ENCODE results near the gene TMEM248.

DNA sequence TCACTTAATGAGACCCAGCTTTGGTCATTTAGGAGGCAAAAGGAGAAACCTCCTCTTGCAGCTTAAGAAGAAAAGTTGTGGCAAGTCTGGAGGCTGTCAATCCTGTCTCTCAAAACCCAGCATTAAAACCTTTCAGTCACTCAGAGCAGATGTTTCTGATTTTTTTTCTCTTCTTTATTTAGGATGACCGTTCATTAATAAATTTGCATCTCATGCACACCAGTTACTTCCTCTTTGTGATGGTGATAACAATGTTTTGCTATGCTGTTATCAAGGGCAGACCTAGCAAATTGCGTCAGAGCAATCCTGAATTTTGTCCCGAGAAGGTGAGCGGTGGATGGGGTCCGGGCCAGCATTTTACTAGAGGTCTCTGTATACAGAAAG, 32.0 kb downstream of the TMEM248 start:
- TF ChIP-seq ZFP3 (CRISPR knock-in tag; IDR thresholded peaks at IDR 0.05): no peak
- TF ChIP-seq PATZ1 (CRISPR knock-in tag; IDR thresholded peaks at IDR 0.05; ENCODE audit: borderline replicate concordance): no peak
- no peak for TF ChIP-seq ZFP30 (CRISPR knock-in tag; IDR thresholded peaks at IDR 0.05)
- TF ChIP-seq ISL1 (CRISPR knock-in tag; IDR thresholded peaks at IDR 0.05): no peak
- TF ChIP-seq TOX (CRISPR knock-in tag; IDR thresholded peaks at IDR 0.05; ENCODE audit: borderline replicate concordance): no peak
